CD4-positive, alpha-beta T cell treated with Interleukin-12 subunit alpha and Interleukin-12 subunit beta, for 1 hour (primary cell): ENCODE measurements around the gene DYNC1I1.

Source experiments
- DNase-seq: peaks from one replicate; pipeline ENCODE4 v3.0.0-alpha.2; 2020

Gene DYNC1I1

DNA sequence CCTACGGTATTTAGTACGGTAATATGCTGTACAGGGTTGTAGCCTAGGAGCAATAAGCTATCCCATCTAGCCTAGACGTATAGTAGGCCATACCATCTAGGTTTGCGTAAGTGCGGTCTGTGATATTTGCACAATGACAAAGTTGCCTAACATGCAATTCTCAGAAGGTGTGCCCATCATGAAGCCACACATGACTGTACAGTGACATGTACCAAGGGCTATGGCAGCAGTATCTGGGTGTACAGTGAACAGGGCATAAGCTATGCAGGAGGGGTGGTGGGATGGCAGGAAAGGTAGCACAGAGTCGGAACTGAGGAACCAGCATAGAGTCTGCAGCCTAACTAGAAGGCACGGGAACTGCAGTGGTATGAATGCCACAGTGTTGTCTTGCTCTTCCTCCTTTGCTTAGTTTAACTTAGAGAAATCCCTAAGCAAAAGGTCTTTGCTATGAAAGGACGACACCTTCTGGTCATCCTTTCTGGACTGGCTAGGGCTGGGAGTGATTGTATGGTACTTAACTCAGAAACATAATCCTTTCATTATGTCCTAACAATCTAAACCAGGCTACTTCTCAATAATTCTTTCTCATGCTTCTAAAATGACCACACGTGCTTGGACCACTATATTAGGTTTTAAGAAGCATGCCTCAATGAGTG, 93.5 kb downstream of the DYNC1I1 start:
- DNase-seq = no peak

DNA sequence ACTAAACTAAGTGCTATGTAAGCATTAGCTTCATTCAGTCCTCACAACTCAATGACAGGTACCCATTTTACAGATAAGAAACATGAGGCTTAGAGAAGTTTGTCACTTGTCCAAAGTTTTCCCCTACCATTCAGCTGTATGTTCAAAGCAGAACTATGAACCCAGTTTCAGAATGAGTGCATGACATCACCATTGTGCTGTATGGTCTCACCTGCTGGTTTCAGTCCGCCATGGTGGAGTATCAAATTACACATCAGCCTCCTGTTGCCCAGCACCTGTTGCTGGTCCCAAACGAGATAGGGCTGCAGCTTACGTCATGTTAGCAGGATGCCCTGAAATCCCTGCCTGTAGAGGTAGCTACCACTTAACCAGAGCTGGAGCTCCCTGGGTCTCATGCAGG, 95.0 kb downstream of the DYNC1I1 start:
- DNase-seq = no peak

DNA sequence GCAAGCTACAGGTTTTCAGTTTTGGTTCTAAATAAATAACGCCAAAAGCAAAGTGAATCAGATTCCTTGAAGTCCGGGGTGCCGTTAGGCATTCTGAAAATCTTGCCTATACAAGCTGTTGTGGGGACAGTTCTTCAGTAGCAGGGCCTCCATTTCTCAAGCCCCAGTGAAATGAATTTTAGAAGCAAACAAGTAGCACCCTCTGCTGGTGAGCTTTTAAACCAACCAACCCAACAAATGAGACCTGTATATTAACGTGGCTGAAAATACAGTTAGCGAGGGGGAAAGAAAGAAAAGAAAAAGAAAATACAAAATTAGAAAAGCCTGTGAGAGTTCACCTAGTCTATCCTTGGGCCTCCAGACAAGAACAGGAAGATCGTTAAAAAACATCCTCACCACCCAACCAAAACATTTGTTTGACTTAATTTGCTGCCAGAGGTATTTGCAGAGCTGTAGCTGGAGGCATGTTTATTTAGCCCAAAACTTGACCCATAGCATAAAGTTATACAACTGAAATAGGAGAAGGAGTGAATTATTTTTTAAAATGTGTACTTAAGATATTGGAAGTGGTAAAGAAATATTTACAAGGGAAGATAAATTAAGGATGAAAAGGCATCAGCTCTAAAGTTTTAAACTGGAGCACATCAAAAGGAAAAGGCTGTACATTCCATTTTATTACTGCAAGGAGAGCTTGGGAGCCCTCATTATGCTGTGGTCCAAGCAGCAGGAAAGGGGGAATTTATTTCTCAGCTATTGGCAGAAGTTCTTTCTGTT, 98.9 kb downstream of the DYNC1I1 start:
- DNase-seq = peak; percentile 1

DNA sequence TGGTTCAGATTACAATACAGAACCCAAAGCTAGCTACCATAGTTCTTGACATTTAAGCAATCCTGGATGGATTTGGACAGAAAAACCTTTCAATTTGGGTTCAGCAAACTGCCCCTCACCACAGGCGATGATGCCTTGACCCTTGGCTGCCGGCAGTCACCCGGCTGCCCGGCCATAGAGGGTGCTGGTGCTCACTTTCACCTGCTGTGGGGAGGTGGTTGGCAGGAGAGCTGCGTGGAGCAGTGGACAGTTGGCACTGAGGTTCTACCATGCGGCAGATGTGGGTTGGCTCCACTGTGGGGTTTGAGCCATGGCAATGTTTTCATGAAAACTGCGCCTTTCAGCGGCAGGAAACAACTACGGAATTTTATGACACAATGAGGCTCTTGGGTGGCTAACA, 99.5 kb downstream of the DYNC1I1 start:
- no peak for DNase-seq

DNA sequence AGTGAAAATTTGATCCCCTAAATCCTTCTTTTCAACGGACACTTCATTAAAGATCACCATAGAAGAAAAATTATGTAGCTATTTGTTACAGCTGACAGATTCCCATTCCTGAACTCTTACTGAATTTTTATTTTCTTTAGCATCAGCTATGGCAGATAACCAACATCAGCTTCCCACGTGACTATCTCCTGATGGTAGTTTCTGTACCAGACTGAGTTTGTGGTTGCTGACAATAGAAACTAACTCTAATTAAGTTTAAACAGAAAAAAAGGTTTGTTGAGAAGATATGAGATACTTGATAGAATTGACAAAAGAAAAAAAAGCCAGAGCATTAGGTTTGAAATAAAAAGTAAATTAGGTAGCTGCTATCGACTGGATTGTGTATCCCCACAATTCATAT, 101.8 kb downstream of the DYNC1I1 start:
- DNase-seq = no peak

DNA sequence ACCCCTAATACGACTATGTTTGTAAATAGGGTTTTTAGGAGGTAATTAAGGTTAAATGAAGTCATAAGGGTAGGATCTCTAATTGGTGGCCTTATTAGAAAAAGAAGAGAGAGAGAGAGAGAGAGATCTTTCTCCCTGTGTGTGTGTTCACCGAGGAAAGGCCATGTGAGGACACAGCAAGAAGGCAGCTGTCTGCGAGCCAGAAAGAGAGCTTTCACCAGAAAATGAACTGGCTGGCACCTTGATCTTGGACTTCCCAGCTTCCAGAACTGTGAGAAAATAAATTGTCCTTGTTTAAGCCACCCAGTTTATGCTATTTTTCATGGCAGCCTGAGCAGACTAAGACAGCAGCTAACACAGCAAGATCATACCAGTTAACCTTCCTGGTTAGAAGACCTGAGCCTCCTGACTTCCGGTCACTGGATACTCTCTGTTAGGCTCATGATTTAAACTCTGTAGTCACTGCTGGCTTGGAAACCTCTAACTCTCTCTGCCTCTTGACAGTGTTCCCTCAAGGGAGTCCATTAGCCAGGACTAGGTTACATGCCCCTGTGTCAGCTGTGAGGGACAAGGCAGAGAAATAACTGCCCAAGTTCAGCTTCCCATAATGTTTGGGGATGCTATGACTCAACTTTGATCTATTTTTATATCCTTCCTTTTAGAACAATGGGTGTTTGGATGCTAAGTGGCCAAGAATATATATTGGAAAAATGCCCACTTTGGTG, 102.3 kb downstream of the DYNC1I1 start:
- DNase-seq = no peak

DNA sequence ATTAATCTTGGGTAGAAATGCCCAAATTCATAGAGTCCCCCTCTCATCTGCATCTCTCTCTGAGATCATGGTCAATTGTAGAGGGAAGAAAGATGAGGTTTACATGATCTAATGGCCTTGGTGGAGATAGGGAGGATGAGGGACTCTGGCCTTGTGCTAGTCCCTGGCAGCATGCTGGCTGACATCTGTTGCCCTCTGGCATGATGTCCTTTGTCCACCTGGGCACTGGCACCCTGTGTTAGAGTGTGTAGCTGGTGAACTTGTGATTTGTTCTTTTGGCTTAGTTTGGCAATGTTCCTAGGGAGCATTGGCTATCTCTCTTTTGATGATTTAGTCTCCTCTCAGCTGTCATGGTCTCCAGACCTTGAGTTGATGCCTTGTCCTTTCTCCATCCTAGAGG, 103.2 kb downstream of the DYNC1I1 start:
- no peak for DNase-seq

DNA sequence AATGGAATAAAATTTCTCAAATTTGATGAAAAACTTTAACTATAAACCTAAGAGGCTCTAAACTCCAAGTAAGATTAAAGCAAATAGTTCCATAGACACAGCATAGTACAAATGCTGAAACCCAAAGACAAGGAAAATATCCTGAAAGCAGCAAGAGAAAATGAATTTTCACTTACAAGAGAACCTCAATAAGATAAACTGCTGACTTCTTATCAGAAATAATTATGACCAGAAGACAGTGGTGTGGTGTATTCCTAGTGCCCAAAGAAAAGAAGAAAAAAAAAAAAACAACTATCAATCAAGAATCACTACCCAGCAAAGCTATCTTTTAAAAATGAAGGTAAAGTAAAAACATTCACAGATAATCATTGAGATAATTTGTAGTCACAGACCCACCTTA, 106.3 kb downstream of the DYNC1I1 start:
- DNase-seq = no peak

DNA sequence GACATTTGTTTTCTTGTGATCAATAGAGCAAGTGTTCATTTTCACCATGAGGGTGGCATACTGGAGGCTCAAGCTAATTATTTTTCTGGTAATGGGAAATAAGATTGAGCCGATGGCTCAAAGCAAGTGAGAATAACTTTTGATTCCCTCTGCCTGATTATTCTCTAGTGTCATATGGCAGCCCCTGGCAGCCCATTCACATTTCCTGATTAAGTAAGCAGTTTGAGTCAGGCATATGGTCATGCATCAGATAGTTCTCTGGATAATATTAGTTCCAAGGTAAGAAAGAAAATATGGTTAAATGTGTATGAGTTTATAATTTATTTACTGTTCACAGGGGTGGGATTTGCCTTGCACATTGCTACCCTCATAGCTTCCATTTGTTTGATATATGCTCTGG, 109.2 kb downstream of the DYNC1I1 start:
- DNase-seq = no peak

DNA sequence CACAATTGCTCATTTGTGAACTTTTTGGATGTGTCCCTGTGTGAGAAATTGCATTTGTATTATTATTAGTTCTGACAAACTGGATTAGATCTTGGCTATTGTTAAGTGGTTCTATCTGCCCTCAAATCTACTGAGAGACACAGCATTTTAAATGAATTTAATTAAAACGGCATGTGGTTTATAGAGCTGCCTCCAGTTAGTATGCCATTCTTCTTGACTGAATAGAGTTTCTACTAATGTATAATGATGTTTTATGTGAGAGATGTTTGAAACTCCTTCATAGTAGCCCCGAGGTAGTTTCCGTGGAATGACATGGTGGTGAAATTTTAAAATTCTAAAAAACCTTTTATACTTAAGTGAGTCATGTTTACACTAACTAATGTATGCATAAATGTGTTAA, 110.9 kb downstream of the DYNC1I1 start:
- no peak for DNase-seq

DNA sequence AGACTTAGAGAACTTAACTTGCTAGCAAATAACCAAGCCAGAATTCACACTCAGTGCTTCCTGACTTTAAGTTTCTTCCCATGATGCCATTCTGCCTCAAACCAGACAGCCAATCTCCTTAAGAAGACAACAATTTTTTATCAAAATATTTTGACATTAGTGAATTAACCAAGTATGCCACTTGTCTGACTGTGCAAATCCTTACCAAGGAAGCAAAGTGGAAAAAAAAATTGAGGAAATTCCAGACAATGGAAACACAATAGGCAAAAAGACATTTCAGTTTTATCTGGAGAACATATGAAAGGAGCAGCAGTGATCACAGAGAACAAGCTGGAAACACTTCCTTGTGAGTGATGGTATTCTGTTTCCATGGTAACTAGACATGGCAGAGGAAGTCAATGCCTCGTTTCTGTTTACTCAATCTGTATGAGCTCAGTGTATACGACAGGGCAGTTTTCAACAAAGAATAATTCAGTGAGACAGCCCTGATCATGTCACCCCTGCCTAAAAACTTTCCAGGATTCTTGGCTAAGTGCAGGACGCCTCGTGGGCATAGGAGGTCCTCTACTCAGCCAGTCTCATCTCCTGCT, 114.2 kb downstream of the DYNC1I1 start:
- DNase-seq = no peak

DNA sequence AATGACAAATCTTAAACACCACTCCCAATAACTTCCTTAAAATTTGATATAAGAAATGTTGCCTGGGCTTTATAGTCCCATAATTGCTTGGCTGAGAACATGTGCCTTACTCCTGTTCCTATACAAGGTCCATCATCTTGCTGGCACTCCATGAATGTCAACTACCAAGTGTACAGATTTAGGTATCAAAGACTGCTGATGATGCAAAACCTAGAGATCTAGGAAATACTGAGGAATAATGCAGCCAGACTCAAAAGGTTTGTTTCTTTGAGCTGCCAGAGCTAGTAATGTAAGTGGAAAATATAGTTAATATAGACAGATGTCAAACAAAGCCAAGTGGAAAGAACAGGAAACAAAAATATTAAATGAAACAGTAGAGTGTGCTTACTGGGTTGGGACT, 121.1 kb downstream of the DYNC1I1 start:
- no peak for DNase-seq

DNA sequence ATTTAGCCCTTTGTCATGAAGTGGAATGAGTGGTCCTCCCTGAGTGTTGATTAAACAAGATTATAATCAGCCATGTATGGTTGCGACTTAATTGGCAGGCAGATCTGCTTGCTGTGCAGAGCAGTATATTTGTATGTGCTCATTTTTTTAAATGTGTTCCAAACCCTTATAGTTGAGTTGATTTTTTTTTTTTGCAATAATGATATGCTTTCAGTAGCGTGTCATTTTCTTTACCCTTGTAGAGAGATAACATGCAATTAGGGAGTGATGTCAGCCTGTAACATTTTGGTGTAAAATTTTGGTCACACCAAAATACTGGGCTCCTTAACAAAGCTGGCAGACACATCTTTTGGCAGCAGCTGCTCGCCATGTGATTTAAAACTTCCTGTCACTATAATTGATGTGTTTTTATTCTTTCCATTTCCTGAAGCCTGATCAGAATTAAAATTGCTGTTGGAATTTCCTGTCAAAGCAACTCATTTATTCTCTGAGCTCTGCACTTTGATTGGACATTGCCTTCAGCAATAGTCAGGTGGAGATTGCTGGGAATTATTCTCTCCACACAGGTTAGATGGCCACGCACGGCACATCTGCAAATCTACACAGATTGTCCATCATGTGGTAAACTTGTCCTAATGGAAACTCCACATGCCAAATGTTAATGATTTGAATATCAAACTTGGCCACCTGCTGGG, 125.3 kb downstream of the DYNC1I1 start:
- DNase-seq = no peak

DNA sequence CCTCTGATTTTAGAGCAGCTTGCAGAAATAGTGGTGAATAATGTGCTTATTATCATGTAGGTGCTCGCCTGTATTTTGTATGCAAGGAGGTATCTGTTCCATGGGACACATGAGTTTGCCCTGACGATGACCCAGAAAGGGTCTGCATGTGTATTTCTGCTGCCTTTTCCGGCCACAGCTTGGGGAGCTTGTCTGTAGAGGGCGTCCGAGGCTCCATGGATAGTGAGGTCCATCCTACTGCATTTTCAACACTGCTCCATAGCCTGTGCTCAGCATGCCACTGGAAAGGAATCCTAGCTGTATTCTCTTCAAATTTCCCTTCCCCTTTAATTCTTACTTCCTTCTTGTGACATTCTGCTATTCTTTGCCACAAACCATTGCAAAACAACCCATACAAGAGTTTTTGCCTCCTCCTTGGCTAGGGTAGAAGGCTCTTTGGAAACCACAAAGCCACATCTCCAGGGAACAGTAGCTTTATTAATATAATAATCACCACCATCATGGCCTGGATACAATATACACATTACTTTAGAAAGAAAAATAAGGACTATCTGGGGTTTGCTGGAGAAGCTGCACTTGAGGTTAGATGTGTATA, 127.7 kb downstream of the DYNC1I1 start:
- no peak for DNase-seq

DNA sequence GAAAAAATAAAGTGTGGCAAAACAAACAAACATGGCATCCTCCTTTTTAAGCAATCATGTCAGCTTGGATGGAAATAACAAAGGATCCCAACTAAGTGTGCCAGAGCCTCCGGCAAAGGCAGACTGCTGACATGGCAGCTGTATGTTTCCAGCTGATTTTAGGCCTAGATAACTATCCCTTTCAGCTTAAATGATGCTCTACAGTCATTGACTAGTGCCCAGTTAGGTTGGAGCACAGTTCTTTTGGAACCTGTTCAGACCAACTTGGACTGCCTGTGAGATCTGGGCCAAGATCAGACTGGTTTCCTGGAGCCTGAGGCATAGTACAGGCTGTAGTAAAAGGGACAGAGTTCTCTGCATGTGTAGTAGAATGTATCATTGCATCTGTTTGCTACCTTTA, 128.7 kb downstream of the DYNC1I1 start:
- DNase-seq = no peak

DNA sequence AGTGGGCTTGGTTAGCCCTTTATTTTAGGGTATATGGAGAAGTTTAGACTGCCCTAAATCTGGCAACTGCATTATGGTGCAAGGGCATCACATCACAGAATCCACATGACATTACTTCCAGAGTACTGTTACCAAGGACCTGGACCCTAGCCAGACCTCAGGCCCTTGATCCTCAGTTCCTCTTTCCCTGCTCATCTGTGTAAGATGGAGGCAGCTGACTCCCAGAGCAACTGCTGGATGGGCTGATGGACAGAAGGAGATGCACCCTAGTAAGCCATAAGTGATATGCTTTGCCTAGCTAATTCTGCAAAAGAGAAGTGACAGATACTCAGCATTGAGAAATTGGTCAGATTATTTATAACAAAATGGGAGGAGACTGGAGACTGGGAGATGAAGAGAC, 131.7 kb downstream of the DYNC1I1 start:
- DNase-seq = no peak

DNA sequence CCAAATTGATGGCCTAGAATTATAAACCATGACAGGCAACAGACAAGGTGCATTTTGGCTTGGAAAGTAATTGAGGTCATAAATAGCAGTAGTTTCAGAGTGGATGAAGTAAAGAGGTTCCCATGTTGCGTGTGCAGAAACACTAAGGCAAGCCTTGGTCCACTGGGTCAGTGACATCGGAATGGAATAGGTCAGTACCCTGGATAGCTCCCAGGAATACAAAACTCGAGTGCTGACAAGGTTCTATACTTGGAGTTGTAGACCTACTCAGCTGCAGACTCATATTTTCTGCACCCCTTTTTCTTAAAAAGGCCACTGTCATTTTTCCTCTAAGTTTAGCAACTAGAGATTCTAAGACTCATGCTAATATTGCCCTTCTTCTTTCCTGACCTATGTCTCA, 132.8 kb downstream of the DYNC1I1 start:
- no peak for DNase-seq

DNA sequence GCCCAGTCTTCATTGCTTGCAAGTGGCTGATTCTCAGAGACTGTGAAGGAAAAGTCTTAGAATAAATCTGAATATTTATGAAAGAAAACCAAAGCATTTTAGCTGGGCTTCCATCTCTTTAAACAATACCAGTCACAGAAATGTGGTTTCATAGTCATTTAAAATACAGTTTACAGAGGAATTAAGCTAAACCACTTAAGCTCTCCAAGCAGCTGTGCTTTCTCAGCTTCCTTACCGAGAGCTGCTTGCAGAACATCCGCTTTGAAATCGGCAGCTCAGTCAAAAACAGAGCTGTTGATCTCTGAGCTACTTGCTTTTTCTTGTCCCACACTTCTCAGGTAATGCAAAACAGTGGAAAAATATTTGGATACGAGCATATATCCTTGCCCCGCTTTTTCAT, 134.5 kb downstream of the DYNC1I1 start:
- no peak for DNase-seq

DNA sequence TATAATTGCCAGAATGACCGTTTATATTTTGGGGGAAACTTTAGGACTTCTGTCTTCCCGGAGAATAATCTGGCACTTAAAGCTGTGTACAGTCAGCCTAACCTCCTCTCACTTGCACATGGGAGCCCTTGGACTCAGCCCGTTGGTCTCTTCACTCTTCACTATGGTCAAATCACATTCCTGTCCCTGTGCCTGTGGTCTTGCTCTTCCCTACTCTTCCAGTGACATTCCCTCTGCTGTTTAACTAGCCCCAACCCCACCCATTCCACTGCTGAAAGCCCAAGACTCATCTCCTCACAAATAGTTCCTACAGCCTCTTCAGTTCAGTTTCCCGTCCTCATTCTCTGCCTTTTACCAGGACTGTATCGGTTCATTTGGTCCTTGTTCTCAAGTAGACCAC, 135.0 kb downstream of the DYNC1I1 start:
- no peak for DNase-seq

DNA sequence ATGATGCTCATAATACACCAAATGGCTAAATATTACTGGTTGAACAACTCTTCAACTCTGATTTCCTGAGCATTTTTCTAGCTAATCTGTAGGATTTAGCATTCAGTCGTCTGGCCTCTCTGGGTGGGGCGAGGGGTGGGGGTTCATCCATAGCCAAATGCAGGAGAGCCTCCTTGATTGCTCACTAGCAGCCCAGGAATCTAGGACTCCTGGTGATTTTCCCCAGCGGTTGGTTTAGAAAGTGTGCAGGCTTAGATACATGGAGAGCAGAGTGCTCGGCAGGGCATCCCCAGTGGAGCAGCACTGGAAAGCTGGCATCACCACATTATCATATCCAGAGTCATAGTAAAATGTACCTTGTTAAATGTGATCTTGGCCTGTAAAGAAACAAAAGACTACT, 136.1 kb downstream of the DYNC1I1 start:
- DNase-seq = no peak

DNA sequence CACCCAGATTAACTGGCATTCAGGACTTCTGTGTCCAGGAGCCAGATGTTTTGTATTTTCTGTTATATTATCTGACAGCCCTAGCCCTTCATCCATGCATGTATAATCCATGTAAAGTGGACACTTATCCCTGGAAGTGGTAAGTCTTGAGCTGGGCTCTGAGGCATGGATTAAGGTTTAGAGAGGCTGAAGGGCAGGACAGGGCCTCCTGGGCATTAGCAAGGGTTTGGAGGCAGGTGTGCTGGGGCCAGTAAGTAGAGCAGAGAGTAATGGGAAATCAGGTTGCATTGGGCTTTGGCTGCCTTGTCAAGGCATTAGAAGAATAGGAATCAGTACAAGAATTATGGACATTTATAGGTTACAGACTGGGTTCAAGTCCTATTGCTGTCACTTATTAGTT, 138.0 kb downstream of the DYNC1I1 start:
- DNase-seq = no peak

DNA sequence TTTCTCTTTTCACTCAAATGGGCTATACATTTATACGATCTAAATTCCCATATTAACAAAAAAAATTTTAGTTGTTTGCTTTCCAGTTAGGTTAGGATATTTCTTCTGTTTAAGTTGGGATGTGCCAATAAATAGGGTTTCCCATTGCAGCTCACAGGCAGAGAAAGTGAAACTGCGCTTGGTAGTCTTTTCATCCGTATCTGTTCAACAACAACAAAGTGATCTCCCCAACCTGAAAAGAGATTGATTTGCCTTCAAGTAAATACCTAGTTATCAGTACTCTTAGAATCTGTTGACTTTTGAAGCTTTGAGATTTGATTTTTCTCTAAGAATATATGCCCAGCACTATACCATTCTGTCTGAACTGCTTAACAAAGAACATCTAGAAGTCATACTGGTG, 143.4 kb downstream of the DYNC1I1 start:
- no peak for DNase-seq
